Measurements from ENCODE around the gene ARHGAP9.
"Not testable (repeated sequence)": the region's sequence is repeated elsewhere in the genome, so short reads cannot be mapped to it uniquely, and the experiment has no call there.

Gene ARHGAP9

GRCh38 chr12:57456145-57456700 is 23.4 kb downstream of the ARHGAP9 start:
- DNase-seq = peak; percentile 76

DNA sequence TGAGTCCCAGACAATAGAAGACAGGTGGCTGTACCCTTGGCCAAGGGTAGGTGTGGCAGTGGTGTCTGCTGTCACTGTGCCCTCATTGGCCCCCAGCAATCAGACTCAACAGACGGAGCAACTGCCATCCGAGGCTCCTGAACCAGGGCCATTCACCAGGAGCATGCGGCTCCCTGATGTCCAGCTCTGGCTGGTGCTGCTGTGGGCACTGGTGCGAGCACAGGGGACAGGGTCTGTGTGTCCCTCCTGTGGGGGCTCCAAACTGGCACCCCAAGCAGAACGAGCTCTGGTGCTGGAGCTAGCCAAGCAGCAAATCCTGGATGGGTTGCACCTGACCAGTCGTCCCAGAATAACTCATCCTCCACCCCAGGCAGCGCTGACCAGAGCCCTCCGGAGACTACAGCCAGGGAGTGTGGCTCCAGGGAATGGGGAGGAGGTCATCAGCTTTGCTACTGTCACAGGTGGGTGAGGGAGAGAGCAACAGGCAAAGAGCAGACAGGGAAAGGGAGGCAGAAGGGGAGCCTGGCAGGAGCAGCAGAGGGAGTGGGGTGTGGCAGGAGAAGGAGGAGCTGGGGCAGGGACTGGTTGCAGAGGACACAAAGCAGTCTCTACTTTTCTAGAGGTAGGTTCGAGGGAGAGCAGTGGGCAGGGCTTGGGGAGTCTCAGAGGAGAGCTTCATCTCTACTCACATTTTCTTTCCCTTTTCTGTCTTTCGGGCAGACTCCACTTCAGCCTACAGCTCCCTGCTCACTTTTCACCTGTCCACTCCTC is 24.1 kb downstream of the ARHGAP9 start:
- peak; percentile 69 for DNase-seq

DNA sequence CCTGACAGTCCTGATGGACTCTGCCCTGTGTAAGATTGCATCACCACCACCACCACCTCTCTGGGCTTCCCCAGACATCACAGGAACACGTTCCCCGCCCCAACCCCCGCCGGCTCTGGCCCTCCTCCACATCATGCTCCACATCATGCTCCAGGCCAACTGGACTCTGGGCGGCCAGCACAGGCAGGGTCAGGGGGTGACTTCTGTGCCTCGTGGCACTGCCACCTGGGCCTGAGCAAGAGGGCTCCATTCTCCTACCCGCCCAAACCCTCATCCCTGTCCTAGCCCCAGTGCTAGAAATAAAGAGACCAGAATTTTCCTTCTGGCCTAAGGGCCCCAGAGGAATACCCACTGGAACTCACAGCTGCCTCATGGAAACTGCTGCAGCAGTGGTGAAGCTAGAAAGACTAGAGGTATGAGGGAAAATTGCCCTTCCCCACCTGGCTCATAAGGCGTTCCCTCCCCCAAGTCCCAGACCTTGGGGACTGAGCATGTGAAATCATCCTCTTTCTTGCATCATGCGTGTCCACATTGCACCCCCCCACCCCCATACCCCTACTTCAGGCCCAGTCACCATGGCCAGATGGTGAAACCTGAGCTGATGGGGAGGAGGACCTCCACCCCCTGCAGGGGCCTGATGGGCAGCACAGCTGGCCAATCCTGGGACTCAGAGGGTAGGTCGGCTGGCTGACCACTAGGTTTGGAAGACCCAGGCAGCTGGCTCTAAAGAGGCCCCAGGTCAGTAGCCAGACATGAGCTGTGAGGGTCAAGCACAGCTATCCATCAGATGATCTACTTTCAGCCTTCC is 24.9 kb downstream of the ARHGAP9 start, which contains the start of gene INHBE:
TSS of gene INHBE (plus strand) at position 742 of the 808 bp plus-strand sequence. CDS start 230 bp downstream, outside the sequence.
- DNase-seq = peak; percentile 69

DNA sequence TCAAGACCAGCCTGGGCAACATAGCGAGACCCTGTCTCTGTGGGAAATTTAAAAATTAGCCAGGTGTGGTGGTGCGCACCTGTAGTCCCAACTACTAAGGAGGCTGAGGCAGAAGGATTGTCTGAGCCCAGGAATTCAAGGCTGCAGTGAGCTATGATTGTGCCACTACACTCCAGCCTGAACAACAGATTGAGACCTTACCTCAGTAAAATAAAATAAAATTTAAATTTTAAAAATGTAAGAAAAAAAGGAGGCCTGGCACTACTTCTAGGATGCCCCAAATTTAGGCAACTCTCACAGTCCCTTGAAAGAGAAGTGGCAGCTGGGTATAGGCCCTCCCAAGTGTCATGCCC is 25.5 kb downstream of the ARHGAP9 start:
- DNase-seq = no peak

GRCh38 chr12:57452937-57453509 is 26.6 kb downstream of the ARHGAP9 start:
- peak; percentile 88 for DNase-seq

DNA sequence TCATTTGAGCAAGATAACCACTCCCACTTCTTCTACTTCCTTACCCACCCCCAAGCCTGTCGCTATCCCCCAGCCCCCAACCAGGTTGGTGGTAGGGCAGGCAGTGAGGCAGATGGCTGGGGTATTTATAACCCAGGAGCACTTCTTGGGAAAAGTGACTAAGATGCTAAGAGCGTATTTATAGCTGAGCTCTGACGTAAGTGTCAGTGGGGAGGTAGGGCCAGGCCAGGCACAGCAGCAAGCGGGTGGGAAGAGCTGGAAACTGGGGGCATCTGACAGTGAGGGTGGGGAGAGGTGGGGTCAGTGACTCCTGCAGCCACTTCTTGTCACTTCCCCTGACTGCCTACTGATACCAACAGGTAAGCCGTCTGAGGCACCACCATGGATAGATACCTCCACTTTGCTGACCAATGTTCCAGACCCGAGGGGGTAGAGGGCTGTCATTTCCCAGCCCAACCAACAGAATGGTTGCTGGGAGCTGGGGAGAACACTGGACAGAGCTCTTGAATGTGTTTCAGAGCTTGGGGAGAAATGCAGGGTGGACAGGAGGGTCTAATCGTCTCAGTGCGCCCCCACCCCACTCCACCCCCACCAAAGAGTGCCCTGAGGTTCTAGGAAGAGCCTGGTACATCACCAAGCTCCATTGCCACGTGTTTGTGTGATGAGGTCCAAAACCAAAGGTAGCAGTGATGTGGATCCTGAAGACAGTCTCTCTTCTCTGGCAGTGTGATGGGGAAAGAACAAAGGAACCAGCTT is 27.3 kb downstream of the ARHGAP9 start:
- DNase-seq = peak; percentile 37

DNA sequence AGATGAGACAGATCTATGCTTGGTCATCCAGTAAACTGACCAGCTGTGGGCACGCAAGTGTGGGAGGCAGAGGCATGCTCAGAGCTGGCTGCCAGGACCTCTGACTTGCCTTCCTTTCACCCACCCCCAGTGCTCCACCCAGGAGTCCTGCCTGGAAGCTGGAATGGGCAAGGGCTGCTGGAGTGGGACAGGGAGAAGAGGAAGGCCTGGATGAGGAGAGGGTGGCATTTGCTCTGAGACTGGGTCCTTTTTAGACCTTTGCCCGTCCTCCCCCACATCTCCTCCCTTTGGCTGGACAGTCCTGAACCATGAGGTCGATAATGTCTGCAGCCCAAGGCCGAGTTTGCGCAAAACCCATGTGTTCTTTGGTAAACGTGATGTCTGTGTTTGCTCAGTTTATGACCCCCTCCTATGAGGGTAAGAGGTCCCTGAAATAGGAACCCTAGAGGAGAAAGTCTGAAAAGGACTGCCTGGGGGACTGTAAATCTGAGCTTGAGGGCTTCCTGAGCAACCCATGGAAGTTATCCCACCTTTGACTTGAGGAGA is 28.4 kb downstream of the ARHGAP9 start:
- DNase-seq = no peak

- no peak for DNase-seq
Observed at GRCh38 chr12:57450057-57450456, 29.6 kb downstream of the ARHGAP9 start.

GRCh38 chr12:57449375-57449774 is 30.3 kb downstream of the ARHGAP9 start:
- DNase-seq = no peak

DNA sequence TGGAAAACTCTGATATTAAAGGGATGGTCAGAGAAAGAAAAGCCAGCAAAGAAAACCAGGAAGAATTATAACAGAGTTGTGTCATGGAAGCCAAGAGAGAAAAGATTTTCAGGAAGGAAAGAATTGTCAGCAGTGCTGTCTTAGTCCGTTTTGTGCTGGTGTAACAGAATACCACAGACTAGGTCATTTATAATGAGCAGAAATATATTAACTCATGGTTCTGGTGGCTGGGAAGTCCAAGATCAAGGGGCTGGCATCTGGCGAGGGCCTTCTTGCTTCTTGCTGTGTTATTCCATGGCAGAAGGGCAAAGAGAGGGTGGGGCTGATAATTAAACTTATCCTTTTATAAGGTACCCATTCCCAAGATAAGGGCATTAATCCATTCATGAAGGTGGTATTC is 31.0 kb downstream of the ARHGAP9 start:
- no peak for DNase-seq

DNA sequence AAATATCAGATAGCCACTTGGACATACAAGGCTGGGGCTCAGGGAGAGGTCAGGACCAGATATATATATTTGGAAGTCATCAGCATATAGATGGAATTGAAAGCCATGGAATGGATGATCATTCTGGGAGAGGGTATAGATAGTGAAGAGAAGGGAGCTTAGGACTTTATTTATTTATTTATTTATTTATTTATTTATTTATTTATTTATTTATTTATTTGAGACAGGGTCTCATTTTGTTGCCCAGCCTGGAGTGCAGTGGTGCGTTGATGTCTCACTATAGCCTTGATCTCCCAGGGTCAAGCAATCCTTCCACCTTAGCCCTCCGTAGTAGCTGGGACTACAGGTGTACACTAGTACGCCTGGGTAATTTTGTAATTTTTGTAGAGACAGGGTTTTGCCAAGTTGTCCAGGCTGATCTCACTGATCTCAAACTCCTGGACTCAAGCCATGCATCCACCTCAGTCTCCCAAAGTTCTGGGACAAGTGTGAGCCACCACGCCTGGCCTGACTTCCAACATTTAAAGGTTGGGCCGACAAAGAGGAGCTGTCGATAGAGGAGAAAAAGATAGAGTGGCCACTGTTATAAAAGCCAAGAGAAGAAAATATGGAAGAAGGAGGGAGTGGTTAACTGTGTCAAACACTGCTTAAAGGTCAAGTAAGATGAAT is 33.2 kb downstream of the ARHGAP9 start:
- DNase-seq = no peak

DNA sequence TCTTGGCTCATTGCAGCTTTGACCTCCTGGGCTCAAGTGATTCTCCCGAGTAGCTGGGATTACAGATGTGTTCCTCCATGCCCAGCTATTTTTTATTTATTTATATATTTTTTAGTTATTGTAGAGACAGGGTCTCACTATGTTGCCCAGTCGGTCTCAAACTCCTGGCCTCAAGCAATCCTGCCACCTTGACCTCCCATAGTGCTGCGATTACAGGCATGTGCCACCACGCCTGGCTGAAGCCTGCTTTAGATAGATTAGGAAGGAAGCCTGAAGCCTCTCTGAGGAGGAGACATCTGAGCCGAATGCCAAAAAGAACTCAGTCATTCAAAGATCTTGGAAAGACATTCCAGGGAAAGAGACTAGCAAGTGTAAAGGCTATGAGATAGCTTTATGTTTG is 34.9 kb downstream of the ARHGAP9 start:
- DNase-seq = no peak

DNA sequence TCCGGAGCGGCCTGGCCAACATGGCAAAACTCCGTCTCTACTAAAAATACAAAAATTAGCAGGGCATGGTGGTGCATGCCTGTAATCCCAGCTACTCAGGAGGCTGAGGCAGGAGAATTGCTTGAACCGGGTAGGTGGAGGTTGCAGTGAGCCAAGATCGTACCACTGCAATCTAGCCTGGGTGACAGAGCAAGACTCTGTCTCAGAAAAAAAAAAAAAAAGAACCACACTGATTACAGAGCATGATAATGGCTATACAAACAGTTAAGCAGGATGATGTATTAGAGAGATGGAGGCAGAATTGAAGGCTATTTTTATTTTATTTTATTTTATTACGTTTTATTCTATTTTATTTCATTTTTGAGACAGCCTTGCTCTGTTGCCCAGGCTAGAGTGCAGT is 35.3 kb downstream of the ARHGAP9 start:
- not testable (repeated sequence) for DNase-seq

- no peak for DNase-seq
Observed at GRCh38 chr12:57441846-57442427, 37.7 kb downstream of the ARHGAP9 start.

DNA sequence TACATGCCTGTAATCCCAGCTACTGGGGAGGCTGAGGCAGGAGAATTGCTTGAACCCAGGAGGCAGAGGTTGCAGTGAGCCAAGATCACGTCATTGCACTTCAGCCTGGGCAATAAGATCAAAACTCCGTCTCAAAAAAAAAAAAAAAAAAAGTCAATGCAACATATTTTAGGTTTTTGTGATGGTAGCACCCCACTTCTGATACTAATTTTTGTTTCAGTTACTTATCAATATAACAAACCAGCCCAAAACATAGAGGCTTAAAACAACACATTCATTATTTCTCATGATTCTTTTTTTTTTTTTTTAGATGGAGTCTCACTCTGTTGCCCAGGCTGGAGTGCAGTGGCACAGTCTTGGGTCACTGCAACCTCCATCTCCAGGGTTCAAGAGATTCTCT is 38.3 kb downstream of the ARHGAP9 start:
- DNase-seq = not testable (repeated sequence)

DNA sequence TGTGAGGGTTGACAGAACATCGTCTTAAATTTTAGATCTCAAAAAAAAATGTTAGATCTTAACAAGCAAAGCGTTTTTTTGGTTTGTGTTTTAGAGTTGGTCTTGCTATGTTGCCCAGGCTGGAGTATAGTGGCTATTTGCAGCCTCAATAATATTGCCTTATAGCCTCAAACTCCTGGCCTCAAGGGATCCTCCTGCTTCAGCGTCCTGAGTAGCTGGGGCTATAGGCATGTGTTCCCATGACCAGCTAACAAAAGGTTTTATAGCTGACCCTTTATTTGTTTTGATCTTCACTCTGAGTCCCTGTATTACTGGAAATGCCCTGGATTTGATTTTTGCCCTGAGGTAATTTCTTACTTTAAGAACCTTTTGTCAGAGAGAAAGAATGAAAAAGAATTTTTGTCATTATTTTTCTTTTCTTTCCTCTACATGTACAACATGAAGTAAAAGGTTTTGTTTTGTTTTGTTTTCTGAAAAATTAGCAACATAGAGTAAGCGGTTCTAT is 39.9 kb downstream of the ARHGAP9 start:
- peak; percentile 52 for DNase-seq

DNA sequence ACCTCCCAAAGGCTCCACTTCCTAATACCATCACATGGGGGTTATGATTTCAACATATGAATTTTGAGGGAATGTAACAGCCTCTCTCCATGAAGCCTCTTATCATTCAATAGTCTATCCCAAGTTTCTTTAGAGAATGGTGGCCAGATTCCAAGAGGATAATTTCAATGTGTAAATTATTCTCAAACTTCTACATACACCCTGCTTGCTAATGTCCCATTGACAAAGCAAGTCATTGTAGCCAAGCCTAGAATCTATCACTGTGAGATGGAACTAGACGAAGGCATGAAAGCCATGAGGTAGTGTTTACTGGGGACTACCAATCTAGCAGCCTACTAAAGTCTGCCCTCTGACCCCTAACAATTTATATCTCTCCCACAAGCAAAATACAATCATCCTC is 41.3 kb downstream of the ARHGAP9 start:
- DNase-seq = no peak

DNA sequence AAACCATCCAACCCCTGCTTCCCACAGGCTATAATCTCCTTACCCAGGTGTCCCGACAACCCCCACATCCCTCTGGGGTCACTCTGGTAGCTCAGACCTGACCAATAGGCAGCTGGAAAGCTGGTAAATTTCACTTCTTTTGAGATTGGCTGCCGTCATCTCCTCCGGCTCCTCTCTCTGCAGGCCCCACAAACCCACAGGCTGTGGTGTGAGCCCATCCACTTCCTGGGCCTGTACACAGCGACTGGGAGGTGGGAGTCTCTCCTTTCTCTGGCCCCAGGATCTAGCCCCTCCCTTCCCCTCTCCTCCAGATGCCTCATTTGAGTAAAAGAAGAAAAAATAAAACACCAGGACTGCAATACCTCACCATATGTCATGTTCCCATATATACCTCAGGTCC is 44.4 kb downstream of the ARHGAP9 start:
- no peak for DNase-seq

- no peak for DNase-seq
Observed at GRCh38 chr12:57434517-57435223, 45.0 kb downstream of the ARHGAP9 start, which contains the start of gene INHBC. Gene INHBC, plus strand, starts transcription at chr12:57434784. Its CDS starts 103 bp downstream, at chr12:57434887.

GRCh38 chr12:57433370-57433769 is 46.3 kb downstream of the ARHGAP9 start:
- DNase-seq = no peak
